GM10266 (cell line): ENCODE data around the gene AHDC1.

Source experiments
- DNase-seq: peaks from one replicate; pipeline ENCODE4 v3.0.0; 2012; ENCODE audit errors: extremely low spot score
- TF ChIP-seq, protein P1 (sequence below): IDR thresholded peaks from 2 replicates; pipeline ENCODE4 v1.5.1; 2012; ENCODE audit warnings: mild to moderate bottlenecking, low read depth; ENCODE audit not compliant: control insufficient read depth, insufficient read depth; ENCODE audit errors: missing control alignments

The AHDC1 gene, protein sequence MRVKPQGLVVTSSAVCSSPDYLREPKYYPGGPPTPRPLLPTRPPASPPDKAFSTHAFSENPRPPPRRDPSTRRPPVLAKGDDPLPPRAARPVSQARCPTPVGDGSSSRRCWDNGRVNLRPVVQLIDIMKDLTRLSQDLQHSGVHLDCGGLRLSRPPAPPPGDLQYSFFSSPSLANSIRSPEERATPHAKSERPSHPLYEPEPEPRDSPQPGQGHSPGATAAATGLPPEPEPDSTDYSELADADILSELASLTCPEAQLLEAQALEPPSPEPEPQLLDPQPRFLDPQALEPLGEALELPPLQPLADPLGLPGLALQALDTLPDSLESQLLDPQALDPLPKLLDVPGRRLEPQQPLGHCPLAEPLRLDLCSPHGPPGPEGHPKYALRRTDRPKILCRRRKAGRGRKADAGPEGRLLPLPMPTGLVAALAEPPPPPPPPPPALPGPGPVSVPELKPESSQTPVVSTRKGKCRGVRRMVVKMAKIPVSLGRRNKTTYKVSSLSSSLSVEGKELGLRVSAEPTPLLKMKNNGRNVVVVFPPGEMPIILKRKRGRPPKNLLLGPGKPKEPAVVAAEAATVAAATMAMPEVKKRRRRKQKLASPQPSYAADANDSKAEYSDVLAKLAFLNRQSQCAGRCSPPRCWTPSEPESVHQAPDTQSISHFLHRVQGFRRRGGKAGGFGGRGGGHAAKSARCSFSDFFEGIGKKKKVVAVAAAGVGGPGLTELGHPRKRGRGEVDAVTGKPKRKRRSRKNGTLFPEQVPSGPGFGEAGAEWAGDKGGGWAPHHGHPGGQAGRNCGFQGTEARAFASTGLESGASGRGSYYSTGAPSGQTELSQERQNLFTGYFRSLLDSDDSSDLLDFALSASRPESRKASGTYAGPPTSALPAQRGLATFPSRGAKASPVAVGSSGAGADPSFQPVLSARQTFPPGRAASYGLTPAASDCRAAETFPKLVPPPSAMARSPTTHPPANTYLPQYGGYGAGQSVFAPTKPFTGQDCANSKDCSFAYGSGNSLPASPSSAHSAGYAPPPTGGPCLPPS (N-terminal part only)

GRCh38 chr1:27603681-27604578, at the start of gene AHDC1:
AHDC1 (minus strand) TSS chr1:27604144; CDS start chr1:27552115, 52,029 bp downstream.
- peak; percentile 97 for DNase-seq
- TF ChIP-seq, protein P1, sequence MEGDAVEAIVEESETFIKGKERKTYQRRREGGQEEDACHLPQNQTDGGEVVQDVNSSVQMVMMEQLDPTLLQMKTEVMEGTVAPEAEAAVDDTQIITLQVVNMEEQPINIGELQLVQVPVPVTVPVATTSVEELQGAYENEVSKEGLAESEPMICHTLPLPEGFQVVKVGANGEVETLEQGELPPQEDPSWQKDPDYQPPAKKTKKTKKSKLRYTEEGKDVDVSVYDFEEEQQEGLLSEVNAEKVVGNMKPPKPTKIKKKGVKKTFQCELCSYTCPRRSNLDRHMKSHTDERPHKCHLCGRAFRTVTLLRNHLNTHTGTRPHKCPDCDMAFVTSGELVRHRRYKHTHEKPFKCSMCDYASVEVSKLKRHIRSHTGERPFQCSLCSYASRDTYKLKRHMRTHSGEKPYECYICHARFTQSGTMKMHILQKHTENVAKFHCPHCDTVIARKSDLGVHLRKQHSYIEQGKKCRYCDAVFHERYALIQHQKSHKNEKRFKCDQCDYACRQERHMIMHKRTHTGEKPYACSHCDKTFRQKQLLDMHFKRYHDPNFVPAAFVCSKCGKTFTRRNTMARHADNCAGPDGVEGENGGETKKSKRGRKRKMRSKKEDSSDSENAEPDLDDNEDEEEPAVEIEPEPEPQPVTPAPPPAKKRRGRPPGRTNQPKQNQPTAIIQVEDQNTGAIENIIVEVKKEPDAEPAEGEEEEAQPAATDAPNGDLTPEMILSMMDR: no peak

DNA sequence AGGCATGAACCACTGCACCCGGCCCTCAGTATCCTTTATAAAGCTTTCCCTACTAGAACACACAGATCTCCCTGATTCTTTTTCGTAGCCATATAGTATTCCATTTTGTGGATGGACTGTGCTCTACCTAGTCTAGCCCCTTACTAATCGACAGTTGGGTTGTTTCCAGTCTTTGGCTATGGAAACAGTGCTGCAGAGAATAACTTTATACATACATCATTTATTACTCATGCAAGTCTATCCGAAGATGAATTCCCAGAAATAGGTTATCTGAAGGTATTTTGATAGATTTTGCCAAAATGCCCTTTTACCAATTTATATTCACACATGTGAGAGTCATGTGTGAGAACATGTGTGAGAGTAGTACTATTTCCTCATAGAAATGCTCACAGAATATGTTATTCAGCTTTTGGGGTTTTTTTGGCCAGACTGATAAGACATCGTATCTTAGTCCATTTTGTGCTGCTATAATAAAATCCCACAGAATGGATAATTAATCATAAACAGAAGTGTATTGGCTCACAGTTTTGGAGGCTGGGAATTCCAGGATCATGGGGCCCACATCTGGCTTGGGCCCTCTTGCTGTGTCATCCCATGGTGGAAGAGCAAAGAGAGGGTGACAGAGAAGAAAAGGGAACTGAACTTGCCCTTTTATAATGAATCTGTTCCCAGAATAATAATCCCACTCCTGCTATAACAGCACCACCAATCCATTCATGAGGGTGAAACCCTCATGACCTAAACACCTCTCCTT, 48.3 kb upstream of the AHDC1 start:
- TF ChIP-seq, protein P1: no peak
- DNase-seq: no peak

- TF ChIP-seq, protein P1: no peak
- DNase-seq: no peak
Observed at GRCh38 chr1:27650539-27651175, 46.7 kb upstream of the AHDC1 start.

GRCh38 chr1:27650171-27650538, 46.2 kb upstream of the AHDC1 start:
- TF ChIP-seq, protein P1: no peak
- no peak for DNase-seq

DNA sequence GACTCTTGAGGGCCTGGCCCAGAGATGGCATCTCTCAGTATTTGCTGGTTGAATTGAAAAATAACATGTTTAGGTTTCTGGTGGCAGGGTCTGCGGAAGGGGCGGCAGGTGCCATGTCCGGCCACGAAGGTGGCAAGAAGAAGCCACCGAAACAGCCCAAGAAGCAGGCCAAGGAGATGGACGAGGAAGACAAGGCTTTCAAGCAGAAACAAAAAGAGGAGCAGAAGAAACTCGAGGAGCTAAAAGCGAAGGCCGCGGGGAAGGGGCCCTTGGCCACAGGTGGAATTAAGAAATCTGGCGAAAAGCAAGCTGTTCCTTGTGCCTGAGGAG, 45.3 kb upstream of the AHDC1 start:
- no peak for DNase-seq
- TF ChIP-seq, protein P1: no peak

DNA sequence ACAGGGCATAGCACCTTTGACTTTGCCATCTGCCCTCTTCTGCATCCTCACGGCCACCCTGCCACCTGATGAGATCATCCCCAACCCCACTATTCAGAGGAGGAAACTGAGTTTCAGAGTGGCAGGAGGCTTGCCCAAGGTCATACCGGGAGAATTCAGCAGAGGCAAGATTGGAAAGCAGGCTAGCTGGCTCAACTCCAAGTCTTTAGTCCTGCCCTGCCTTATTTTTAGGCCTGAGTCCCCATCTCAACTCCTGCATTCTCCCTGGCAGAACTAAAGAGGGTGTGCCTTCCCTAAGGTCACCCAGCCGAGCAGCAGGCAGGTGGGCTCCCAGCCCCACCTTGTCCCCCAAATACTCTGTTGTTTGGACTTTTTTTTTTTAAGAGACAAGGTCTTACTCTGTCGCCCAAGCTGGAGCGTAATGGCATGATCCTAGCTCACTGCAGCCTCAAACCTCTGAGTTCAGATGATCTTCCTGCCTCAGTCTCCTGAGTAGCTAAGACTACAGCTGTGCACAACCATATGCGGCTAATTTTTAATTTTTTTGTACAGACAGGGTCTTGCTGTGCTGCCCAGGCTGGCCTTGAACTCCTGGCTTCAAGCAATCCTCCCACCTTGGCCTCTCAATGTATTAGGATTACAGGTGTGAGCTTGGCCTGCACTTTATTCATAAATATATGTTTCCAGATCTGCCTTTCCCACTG, 44.8 kb upstream of the AHDC1 start:
- TF ChIP-seq, protein P1: no peak

More for the DNA sequence above, 44.8 kb upstream of the AHDC1 start:
- DNase-seq: no peak
